Measurements from ENCODE around the gene FANCC. TPM values are rescaled to one million over a fixed set of nuclear protein-coding genes. Genes with fewer than 3 reads are reported as not detected.

FANCC gene
- total and polyA plus RNA-seq, 2 of the 8 experiments (the other 6 are each of a cell fraction or from before 2014, with no cell fraction given) = 7.8 to 15.2 TPM

GRCh38 chr9:95110921-95111525, 206.5 kb downstream of the FANCC start:
- H3K79me2 ChIP-seq (ENCODE audit: control insufficient read depth in 1 of 2, insufficient read depth in 2 of 2, low read length in 2 of 2) = no peaks in the 10 kb centered on the region
- no peaks in the 10 kb centered on the region for H3K23me2 ChIP-seq (ENCODE audit: low read depth, low read length)
- FAIRE-seq (no peak), DNase-seq (ENCODE audit: low read depth in 1 of 2, low spot score in 2 of 2) (no peak)
- no peak overlapping the region for H3K27ac ChIP-seq (ENCODE audit: low read depth, low read length)
- H2BK5ac ChIP-seq (ENCODE audit: low read depth, low read length) = no peak overlapping the region
- no peak overlapping the region for H3K4me2 ChIP-seq (ENCODE audit: insufficient read depth in 1 of 2, low read depth in 2 of 2, low read length in 2 of 2)
- no peak overlapping the region for H2BK20ac ChIP-seq (ENCODE audit: low read length)
- no peaks in the 10 kb centered on the region for H3K79me1 ChIP-seq (ENCODE audit: low read depth, low read length)
- H4K8ac ChIP-seq (ENCODE audit: extremely low read depth, insufficient read depth, low read length) = no peak overlapping the region
- ChIA-PET POLR2A (ENCODE audit: partially characterized antibody) (no interaction called here), CTCF (ENCODE audit: partially characterized antibody) (interaction anchor here (0.8 to 3.7 kb wide), 9 partner anchors 8 to 329 kb away, joined by 3 to 21 read pairs (median 5); no protein-coding TSS in a partner anchor)
- H4K5ac ChIP-seq (ENCODE audit: insufficient read length, low read depth, low read length) = no peak overlapping the region
- H2BK120ac ChIP-seq (replicated peaks; ENCODE audit: low read depth, low read length) = no peak overlapping the region
- no peak overlapping the region for H3K18ac ChIP-seq (ENCODE audit: extremely low read depth, low read length)
- peaks cover 0 to 2% (median under 1%) of the 10 kb centered on the region in 4 experiments; a peak in 1 of 8 replicates for H3K36me3 ChIP-seq (ENCODE audit: control insufficient read depth in 2 of 4, insufficient read depth in 4 of 4, low read length in 3 of 4)
- no peaks in the 10 kb centered on the region for H3K27me3 ChIP-seq (replicated peaks in 1 of 4; ENCODE audit: control insufficient read depth in 3 of 4, extremely low read depth in 1 of 4, insufficient read depth in 3 of 4, low read length in 3 of 4)
- H3K9me3 ChIP-seq (ENCODE audit: insufficient read depth in 2 of 2, low read depth in 1 of 2, low read length in 1 of 2) = no peaks in the 10 kb centered on the region
- no peaks in the 10 kb centered on the region for H4K20me1 ChIP-seq (replicated peaks in 1 of 2; ENCODE audit: control insufficient read depth in 1 of 2, insufficient read depth in 2 of 2, low read length in 2 of 2)
- H2BK12ac ChIP-seq (ENCODE audit: low read depth, low read length) = no peak overlapping the region
- H4K91ac ChIP-seq (replicated peaks; ENCODE audit: insufficient read length, low read length) = no peak overlapping the region
- no peak overlapping the region for H3K9ac ChIP-seq (replicated peaks in 1 of 4; ENCODE audit: extremely low read depth in 1 of 4, low read depth in 3 of 4, low read length in 3 of 4)
- H2AFZ ChIP-seq (ENCODE audit: low read length) = no peak overlapping the region
- no peak overlapping the region for H2BK15ac ChIP-seq (ENCODE audit: low read length)
- H3K56ac ChIP-seq (replicated peaks; ENCODE audit: insufficient read length, low read depth, low read length) = no peak overlapping the region
- no peak overlapping the region for H3K14ac ChIP-seq (ENCODE audit: insufficient read length)
- WGBS, 2 experiments (ENCODE audit: extremely low coverage in 1 of 2, insufficient coverage in 1 of 2, insufficient read length in 1 of 2, insufficient replicate concordance in 2 of 2, low coverage in 1 of 2, low lambda C conversion rate in 2 of 2, missing lambda C conversion rate in 1 of 2) = 95% methylated on average over 14 of the region's 14 CpGs; no CpG with 5 or more reads in 1 of the 2 experiments
- H3K4ac ChIP-seq (replicated peaks; ENCODE audit: insufficient read length, low read depth, low read length) = no peak overlapping the region
- TF ChIP-seq EZH2 (IDR thresholded peaks at IDR 0.05; ENCODE audit: low read depth, low read length, severe bottlenecking) = no peak
- no peak overlapping the region for H2AK5ac ChIP-seq (ENCODE audit: low read depth, low read length)
- no peak overlapping the region for H3K4me3 ChIP-seq (ENCODE audit: extremely low read depth in 1 of 4, insufficient read depth in 2 of 4, low read depth in 3 of 4, low read length in 4 of 4)
- H3K4me1 ChIP-seq (replicated peaks in 1 of 4; ENCODE audit: control insufficient read depth in 3 of 4, insufficient read depth in 4 of 4, low read length in 3 of 4) = no peaks in the 10 kb centered on the region
- no peak overlapping the region for H3K23ac ChIP-seq (ENCODE audit: insufficient read length)
